OCI-LY3 (cell line): ENCODE data around the gene ACSF2.

Experiments
- EZH2phosphoT487 ChIP-seq: fragments of 200-600 bp; shearing (Covaris generic); IDR thresholded peaks from 2 replicates; pipeline ENCODE4 v1.6.1; 2018; ENCODE audit warnings: antibody characterized with exemption, mixed run types, low read depth
- TF ChIP-seq, protein P1 (sequence below): fragments of 200-600, 300-600 bp; sonication (generic); IDR thresholded peaks from 2 replicates; pipeline ENCODE4 v1.5.1; 2014; ENCODE audit warnings: antibody characterized with exemption, low read length, low read depth

GRCh38 chr17:50523208-50523607 is 97.2 kb downstream of the ACSF2 start:
- TF ChIP-seq, protein P1, sequence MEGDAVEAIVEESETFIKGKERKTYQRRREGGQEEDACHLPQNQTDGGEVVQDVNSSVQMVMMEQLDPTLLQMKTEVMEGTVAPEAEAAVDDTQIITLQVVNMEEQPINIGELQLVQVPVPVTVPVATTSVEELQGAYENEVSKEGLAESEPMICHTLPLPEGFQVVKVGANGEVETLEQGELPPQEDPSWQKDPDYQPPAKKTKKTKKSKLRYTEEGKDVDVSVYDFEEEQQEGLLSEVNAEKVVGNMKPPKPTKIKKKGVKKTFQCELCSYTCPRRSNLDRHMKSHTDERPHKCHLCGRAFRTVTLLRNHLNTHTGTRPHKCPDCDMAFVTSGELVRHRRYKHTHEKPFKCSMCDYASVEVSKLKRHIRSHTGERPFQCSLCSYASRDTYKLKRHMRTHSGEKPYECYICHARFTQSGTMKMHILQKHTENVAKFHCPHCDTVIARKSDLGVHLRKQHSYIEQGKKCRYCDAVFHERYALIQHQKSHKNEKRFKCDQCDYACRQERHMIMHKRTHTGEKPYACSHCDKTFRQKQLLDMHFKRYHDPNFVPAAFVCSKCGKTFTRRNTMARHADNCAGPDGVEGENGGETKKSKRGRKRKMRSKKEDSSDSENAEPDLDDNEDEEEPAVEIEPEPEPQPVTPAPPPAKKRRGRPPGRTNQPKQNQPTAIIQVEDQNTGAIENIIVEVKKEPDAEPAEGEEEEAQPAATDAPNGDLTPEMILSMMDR: no peak
- no peak for TF ChIP-seq EZH2phosphoT487
